Trophoblast cell (in vitro differentiated cells and primary cell): ENCODE results near the gene HOXC6.

Experiments
- DNase-seq, 2 donors: peaks; one replicate each; pipeline ENCODE4 v3.0.0-alpha.2; 2016
- H2AFZ ChIP-seq: 2 replicates; pipeline ENCODE4 v1.6.1; 2013; ENCODE audit warnings: low read length, moderate library complexity, mild to moderate bottlenecking; ENCODE audit not compliant: insufficient read depth, poor library complexity
- H2AK5ac ChIP-seq: 2 replicates; pipeline ENCODE4 v1.6.1; 2013; ENCODE audit warnings: mild to moderate bottlenecking, low read length
- H2BK120ac ChIP-seq: 2 replicates; pipeline ENCODE4 v1.6.1; 2013; ENCODE audit warnings: low read length, mild to moderate bottlenecking, moderate library complexity; ENCODE audit not compliant: insufficient read depth, poor library complexity
- H2BK12ac ChIP-seq: 2 replicates; pipeline ENCODE4 v1.6.1; 2013; ENCODE audit warnings: mild to moderate bottlenecking, low read length, moderate library complexity
- H2BK5ac ChIP-seq: 2 replicates; pipeline ENCODE4 v1.6.1; 2013; ENCODE audit warnings: low read length, low read depth, moderate library complexity, mild to moderate bottlenecking; ENCODE audit not compliant: poor library complexity
- H3K14ac ChIP-seq: 2 replicates; pipeline ENCODE4 v1.6.1; 2013; ENCODE audit warnings: mild to moderate bottlenecking, low read length
- H3K18ac ChIP-seq: 2 replicates; pipeline ENCODE4 v1.6.1; 2013; ENCODE audit warnings: mild to moderate bottlenecking, low read length
- H3K23ac ChIP-seq: 2 replicates; pipeline ENCODE4 v1.6.1; 2013; ENCODE audit warnings: low read length
- H3K27ac ChIP-seq: 2 replicates; pipeline ENCODE4 v1.5.1; 2013; ENCODE audit warnings: low read depth, mild to moderate bottlenecking, inconsistent platforms, low read length, moderate library complexity
- H3K27me3 ChIP-seq: 2 replicates; pipeline ENCODE4 v1.6.1; 2013; ENCODE audit warnings: inconsistent platforms, mild to moderate bottlenecking, low read length, moderate library complexity; ENCODE audit not compliant: insufficient read depth
- H3K36me3 ChIP-seq, 2 experiments: 1 replicate in 1 of 2; 2 replicates in 1 of 2; pipeline ENCODE4 v1.6.1; 2013; ENCODE audit warnings: low read length in 2 of 2, mild to moderate bottlenecking in 2 of 2, moderate library complexity in 1 of 2; ENCODE audit not compliant: insufficient read depth in 2 of 2, control insufficient read depth in 1 of 2
- H3K4ac ChIP-seq: 2 replicates; pipeline ENCODE4 v1.6.1; 2013; ENCODE audit warnings: low read depth, mild to moderate bottlenecking, low read length, moderate library complexity
- H3K4me1 ChIP-seq, 2 experiments: 1 replicate in 1 of 2; 2 replicates in 1 of 2; pipeline ENCODE4 v1.6.1; 2013; ENCODE audit warnings: low read length in 2 of 2, mild to moderate bottlenecking in 2 of 2, moderate library complexity in 1 of 2; ENCODE audit not compliant: insufficient read depth in 2 of 2, control insufficient read depth in 1 of 2
- H3K4me2 ChIP-seq: 2 replicates; pipeline ENCODE4 v1.6.1; 2013; ENCODE audit warnings: inconsistent platforms, mild to moderate bottlenecking, low read length, moderate library complexity
- H3K4me3 ChIP-seq: 2 replicates; pipeline ENCODE4 v1.5.1; 2013; ENCODE audit warnings: mild to moderate bottlenecking, low read depth, low read length, inconsistent platforms
- H3K79me1 ChIP-seq: one replicate; pipeline ENCODE4 v1.6.1; 2013; ENCODE audit warnings: low read length
- H3K79me2 ChIP-seq: 2 replicates; pipeline ENCODE4 v1.6.1; 2013; ENCODE audit warnings: low read length, mild to moderate bottlenecking; ENCODE audit not compliant: control insufficient read depth, insufficient read depth, poor library complexity
- H3K9ac ChIP-seq: 2 replicates; pipeline ENCODE4 v1.6.1; 2013; ENCODE audit warnings: mild to moderate bottlenecking, low read length
- H3K9me3 ChIP-seq: 2 replicates; pipeline ENCODE4 v1.6.1; 2013; ENCODE audit warnings: low read depth, mild to moderate bottlenecking, control low read depth, inconsistent platforms, low read length; ENCODE audit not compliant: insufficient read depth
- H4K12ac ChIP-seq: 2 replicates; pipeline ENCODE4 v1.6.1; 2013; ENCODE audit warnings: low read depth, mild to moderate bottlenecking, low read length, moderate library complexity
- H4K8ac ChIP-seq: 2 replicates; pipeline ENCODE4 v1.6.1; 2013; ENCODE audit warnings: low read depth, mild to moderate bottlenecking, low read length, moderate library complexity
- H4K91ac ChIP-seq: one replicate; pipeline ENCODE4 v1.6.1; 2013; ENCODE audit warnings: low read depth, mild to moderate bottlenecking, low read length, moderate library complexity
- WGBS: extraction: QIAGEN DNeasy Blood & Tissue Kit; methylation state at CpG from one replicate; pipeline ENCODE4 v1.1.7; 2013; ENCODE audit warnings: missing lambda C conversion rate; ENCODE audit not compliant: insufficient read length, insufficient coverage; ENCODE audit errors: extremely low coverage; 5-methylcytosine and 5-hydroxymethylcytosine counted together

The HOXC6 gene

GRCh38 chr12:54025499-54026405, 2.5 kb upstream of the HOXC6 start:
- DNase-seq: no peak
- Histone ChIP-seq H2BK12ac (no peak overlapping the region), H3K18ac (no peak overlapping the region), H2AFZ (no peak overlapping the region), H3K23ac (no peak overlapping the region), H3K4me2 (no peak overlapping the region), H3K4me3 (no peak overlapping the region), H3K4me1 (peaks cover 0 to 2% of the 10 kb centered on the region in 2 experiments), H2AK5ac (no peak overlapping the region), H3K14ac (no peak overlapping the region), H3K9ac (no peak overlapping the region), H3K9me3 (peaks cover 4% of the 10 kb centered on the region), H3K36me3 (no peaks in the 10 kb centered on the region), H4K12ac (no peak overlapping the region), H3K79me1 (no peaks in the 10 kb centered on the region), H4K8ac (no peak overlapping the region), H3K79me2 (no peaks in the 10 kb centered on the region), H3K27ac (no peak overlapping the region), H4K91ac (no peak overlapping the region), H3K27me3 (peaks cover 84% of the 10 kb centered on the region), H2BK120ac (no peak overlapping the region), H3K4ac (no peak overlapping the region), H2BK5ac (no peak overlapping the region)
- WGBS: no CpG with 5 or more reads among the region's 7 CpGs

- Histone ChIP-seq H3K27me3 (peaks cover 84% of the 10 kb centered on the region), H4K91ac (no peak overlapping the region), H3K23ac (no peak overlapping the region), H2BK120ac (no peak overlapping the region), H2AK5ac (no peak overlapping the region), H3K9me3 (peaks cover 4% of the 10 kb centered on the region), H3K27ac (no peak overlapping the region), H3K4ac (no peak overlapping the region), H3K18ac (no peak overlapping the region), H3K4me3 (no peak overlapping the region), H4K12ac (no peak overlapping the region), H2AFZ (no peak overlapping the region), H3K4me2 (no peak overlapping the region), H3K79me2 (no peaks in the 10 kb centered on the region), H4K8ac (no peak overlapping the region), H2BK12ac (no peak overlapping the region), H3K14ac (no peak overlapping the region), H3K79me1 (no peaks in the 10 kb centered on the region), H2BK5ac (no peak overlapping the region), H3K4me1 (peaks cover 3 to 5% of the 10 kb centered on the region in 2 experiments), H3K9ac (no peak overlapping the region), H3K36me3 (no peaks in the 10 kb centered on the region)
- no CpG with 5 or more reads among the region's 22 CpGs for WGBS
- DNase-seq: no peak
These were observed 1.4 kb upstream of the HOXC6 start for GRCh38 chr12:54026640-54027441.

- H2AFZ ChIP-seq: no peak overlapping the region
- no peak overlapping the region for H2BK5ac ChIP-seq
- H3K14ac ChIP-seq: no peak overlapping the region
- no peak overlapping the region for H3K4me3 ChIP-seq
- H3K9ac ChIP-seq: no peak overlapping the region
- no peak overlapping the region for H4K8ac ChIP-seq
- no peak overlapping the region for H2BK120ac ChIP-seq
- H3K4ac ChIP-seq: no peak overlapping the region
- no peak overlapping the region for H4K12ac ChIP-seq
- H3K36me3 ChIP-seq: no peaks in the 10 kb centered on the region
- no peak overlapping the region for H3K27ac ChIP-seq
- no peak overlapping the region for H2BK12ac ChIP-seq
- peaks cover 85% of the 10 kb centered on the region for H3K27me3 ChIP-seq
- H3K79me1 ChIP-seq: no peaks in the 10 kb centered on the region
- no peak overlapping the region for H4K91ac ChIP-seq
- no peak overlapping the region for H3K23ac ChIP-seq
- H2AK5ac ChIP-seq: no peak overlapping the region
- peaks cover 3 to 5% of the 10 kb centered on the region in 2 experiments for H3K4me1 ChIP-seq
- H3K4me2 ChIP-seq: no peak overlapping the region
- DNase-seq: no peak
- 100% methylated on average over 1 of the region's 3 CpGs for WGBS
- peaks cover 4% of the 10 kb centered on the region for H3K9me3 ChIP-seq
- H3K18ac ChIP-seq: no peak overlapping the region
- H3K79me2 ChIP-seq: no peaks in the 10 kb centered on the region
These were observed 826 bp upstream of the HOXC6 start for GRCh38 chr12:54027442-54027786.

- Histone ChIP-seq H3K23ac (no peak overlapping the region), H3K27me3 (peaks cover 85% of the 10 kb centered on the region), H3K4ac (no peak overlapping the region), H4K91ac (no peak overlapping the region), H4K8ac (no peak overlapping the region), H2AK5ac (no peak overlapping the region), H2BK120ac (no peak overlapping the region), H2BK12ac (no peak overlapping the region), H3K27ac (no peak overlapping the region), H3K79me1 (no peaks in the 10 kb centered on the region), H3K79me2 (no peaks in the 10 kb centered on the region), H2AFZ (no peak overlapping the region), H3K9ac (no peak overlapping the region), H4K12ac (no peak overlapping the region), H2BK5ac (no peak overlapping the region), H3K4me2 (no peak overlapping the region), H3K36me3 (no peaks in the 10 kb centered on the region), H3K9me3 (peaks cover 4% of the 10 kb centered on the region), H3K18ac (no peak overlapping the region), H3K4me3 (no peak overlapping the region), H3K4me1 (peaks cover 3 to 5% of the 10 kb centered on the region in 2 experiments), H3K14ac (no peak overlapping the region)
- no CpG with 5 or more reads among the region's 53 CpGs for WGBS
- no peak for DNase-seq
These were observed 1.5 kb downstream of the HOXC6 start for GRCh38 chr12:54029529-54030441.
